SU-DHL-6 (cell line): ENCODE data around the gene IRX4.
"Not testable (repeated sequence)": the region's sequence is repeated elsewhere in the genome, so short reads cannot be mapped to it uniquely, and the experiment has no call there.

ENCODE experiments used
- H2AFZ ChIP-seq: fragments of 200-600 bp; sonication (generic); 2 replicates; pipeline ENCODE4 v1.6.1; 2014; ENCODE audit warnings: low read depth, mild to moderate bottlenecking, moderate library complexity, mixed read lengths, antibody characterized with exemption, low read length; ENCODE audit not compliant: severe bottlenecking
- H3F3A ChIP-seq: fragments of 200-600 bp; shearing (Covaris generic); 2 replicates; pipeline ENCODE4 v1.6.0; 2016; ENCODE audit warnings: antibody characterized with exemption, mild to moderate bottlenecking; ENCODE audit not compliant: insufficient read depth
- H3K27ac ChIP-seq: fragments of 200-600 bp; sonication (generic); 2 replicates; pipeline ENCODE4 v1.5.1; 2016; ENCODE audit warnings: low read depth, mild to moderate bottlenecking, low read length, moderate library complexity, mixed read lengths
- H3K27me3 ChIP-seq: fragments of 200-600 bp; sonication (generic), shearing (Covaris generic); 2 replicates; pipeline ENCODE4 v1.6.0; 2014; ENCODE audit warnings: mild to moderate bottlenecking, low read length
- H3K36me3 ChIP-seq: fragments of 200-600 bp; sonication (generic); 2 replicates; pipeline ENCODE4 v1.6.1; 2014; ENCODE audit warnings: mild to moderate bottlenecking, low read length, mixed read lengths
- H3K4me2 ChIP-seq: fragments of 300-600, 200-600 bp; shearing (Covaris generic), sonication (generic); 2 replicates; pipeline ENCODE4 v1.6.0; 2014; ENCODE audit warnings: low read length, low read depth, mild to moderate bottlenecking; ENCODE audit not compliant: poor library complexity, severe bottlenecking
- H3K4me3 ChIP-seq: fragments of 200-600 bp; sonication (generic); 2 replicates; pipeline ENCODE4 v1.5.1; 2014; ENCODE audit warnings: antibody characterized with exemption, low read length, mild to moderate bottlenecking, mixed read lengths; ENCODE audit not compliant: insufficient read depth, poor library complexity, severe bottlenecking
- H3K79me2 ChIP-seq: fragments of 200-600 bp; sonication (generic); 2 replicates; pipeline ENCODE4 v1.6.1; 2014; ENCODE audit warnings: mild to moderate bottlenecking, low read length, moderate library complexity; ENCODE audit not compliant: insufficient read depth
- H3K9ac ChIP-seq: fragments of 200-600 bp; sonication (generic); 2 replicates; pipeline ENCODE4 v1.7.0; 2014; ENCODE audit warnings: mild to moderate bottlenecking, low read length
- H3K9me2 ChIP-seq: fragments of 200-600 bp; sonication (generic); replicated peaks from 2 replicates; pipeline ENCODE4 v1.6.1; 2014; ENCODE audit warnings: low read length; ENCODE audit not compliant: insufficient read depth
- H3K9me3 ChIP-seq: fragments of 200-600 bp; sonication (generic); 2 replicates; pipeline ENCODE4 v1.6.1; 2014; ENCODE audit warnings: low read length, mixed read lengths; ENCODE audit not compliant: insufficient read depth
- H4K20me1 ChIP-seq: fragments of 200-600 bp; sonication (generic); 2 replicates; pipeline ENCODE4 v1.6.1; 2014; ENCODE audit warnings: low read depth, mild to moderate bottlenecking, antibody characterized with exemption, low read length, moderate library complexity, mixed read lengths
- EZH2phosphoT487 ChIP-seq: fragments of 200-600 bp; sonication (generic), shearing (Covaris generic); conservative IDR thresholded peaks from 2 replicates; pipeline ENCODE4 v1.6.1; 2018; ENCODE audit warnings: mild to moderate bottlenecking, antibody characterized with exemption, low read length, moderate library complexity, mixed read lengths
- TF ChIP-seq, protein P1 (sequence below): fragments of 200-600 bp; sonication (generic); IDR thresholded peaks from one replicate; pipeline ENCODE4 v1.5.1; 2017; ENCODE audit warnings: antibody characterized with exemption, mild to moderate bottlenecking, low read length, moderate library complexity; ENCODE audit not compliant: insufficient read depth, poor library complexity, severe bottlenecking

IRX4 gene

DNA sequence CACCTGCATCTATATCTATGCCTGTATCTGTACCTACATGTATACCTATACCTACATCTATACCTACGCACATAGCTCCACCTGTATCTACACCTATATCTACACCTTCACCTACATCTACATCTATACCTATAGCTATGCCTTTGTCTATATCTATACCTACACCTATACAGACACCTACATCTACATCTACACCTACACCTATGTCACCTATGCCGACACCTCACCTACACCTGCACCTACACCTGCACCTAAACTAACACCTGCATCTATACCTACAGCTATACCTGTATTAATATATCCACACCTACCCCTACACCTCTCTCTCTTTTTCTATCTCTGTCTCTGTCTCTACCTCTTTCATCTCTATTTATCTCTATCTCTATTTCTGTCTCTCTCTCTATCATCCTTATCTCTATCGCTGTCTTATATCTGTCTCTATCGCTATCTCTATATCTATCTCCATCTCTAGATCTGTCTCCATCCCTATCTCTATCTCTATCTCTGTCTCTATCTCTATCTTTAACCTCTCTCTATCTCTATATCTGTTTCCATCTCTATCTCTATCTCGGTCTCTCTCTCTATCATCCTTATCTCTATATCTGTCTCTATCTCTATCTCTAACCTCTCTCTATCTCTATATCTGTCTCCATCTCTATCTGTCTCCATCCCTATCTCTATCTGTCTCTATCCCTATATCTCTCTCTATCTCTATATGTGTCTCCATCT lies 37.9 kb downstream of the IRX4 start:
- Histone ChIP-seq H3K4me2 (no peak overlapping the region), H3K4me3 (no peak overlapping the region), H3K79me2 (no peaks in the 10 kb centered on the region), H3K9me3 (no peaks in the 10 kb centered on the region), H3K9ac (no peak overlapping the region), H3K27ac (no peak overlapping the region), H4K20me1 (no peaks in the 10 kb centered on the region), H2AFZ (no peak overlapping the region), H3K36me3 (no peaks in the 10 kb centered on the region), H3K9me2 (no peaks in the 10 kb centered on the region), H3F3A (no peaks in the 10 kb centered on the region), H3K27me3 (no peaks in the 10 kb centered on the region)
- TF ChIP-seq EZH2phosphoT487, result no peak
- TF ChIP-seq, protein P1, sequence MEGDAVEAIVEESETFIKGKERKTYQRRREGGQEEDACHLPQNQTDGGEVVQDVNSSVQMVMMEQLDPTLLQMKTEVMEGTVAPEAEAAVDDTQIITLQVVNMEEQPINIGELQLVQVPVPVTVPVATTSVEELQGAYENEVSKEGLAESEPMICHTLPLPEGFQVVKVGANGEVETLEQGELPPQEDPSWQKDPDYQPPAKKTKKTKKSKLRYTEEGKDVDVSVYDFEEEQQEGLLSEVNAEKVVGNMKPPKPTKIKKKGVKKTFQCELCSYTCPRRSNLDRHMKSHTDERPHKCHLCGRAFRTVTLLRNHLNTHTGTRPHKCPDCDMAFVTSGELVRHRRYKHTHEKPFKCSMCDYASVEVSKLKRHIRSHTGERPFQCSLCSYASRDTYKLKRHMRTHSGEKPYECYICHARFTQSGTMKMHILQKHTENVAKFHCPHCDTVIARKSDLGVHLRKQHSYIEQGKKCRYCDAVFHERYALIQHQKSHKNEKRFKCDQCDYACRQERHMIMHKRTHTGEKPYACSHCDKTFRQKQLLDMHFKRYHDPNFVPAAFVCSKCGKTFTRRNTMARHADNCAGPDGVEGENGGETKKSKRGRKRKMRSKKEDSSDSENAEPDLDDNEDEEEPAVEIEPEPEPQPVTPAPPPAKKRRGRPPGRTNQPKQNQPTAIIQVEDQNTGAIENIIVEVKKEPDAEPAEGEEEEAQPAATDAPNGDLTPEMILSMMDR, result no peak

DNA sequence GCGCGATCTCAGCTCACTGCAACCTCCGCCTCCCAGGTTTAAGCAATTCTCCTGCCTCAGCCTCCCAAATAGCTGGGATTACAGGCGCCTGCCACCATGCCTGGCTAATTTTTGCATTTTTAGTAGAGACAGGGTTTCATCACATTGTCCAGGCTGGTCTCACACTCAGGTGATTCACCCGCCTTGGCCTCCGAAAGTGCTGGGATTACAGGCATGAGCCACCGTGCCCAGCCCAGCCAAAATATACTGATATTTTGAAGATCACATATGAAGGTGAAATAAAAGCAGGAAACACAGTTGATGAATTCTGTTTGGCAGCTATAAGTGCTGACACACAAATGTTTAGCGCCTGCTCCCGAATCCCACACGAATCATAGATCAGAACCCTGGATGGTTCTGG lies 39.0 kb downstream of the IRX4 start:
- not testable (repeated sequence) for H3K27me3 ChIP-seq, H3K27ac ChIP-seq, H3F3A ChIP-seq, H3K9ac ChIP-seq, H3K9me2 ChIP-seq, H3K79me2 ChIP-seq, H4K20me1 ChIP-seq, H3K9me3 ChIP-seq, H3K4me2 ChIP-seq, H3K4me3 ChIP-seq, H2AFZ ChIP-seq, H3K36me3 ChIP-seq

DNA sequence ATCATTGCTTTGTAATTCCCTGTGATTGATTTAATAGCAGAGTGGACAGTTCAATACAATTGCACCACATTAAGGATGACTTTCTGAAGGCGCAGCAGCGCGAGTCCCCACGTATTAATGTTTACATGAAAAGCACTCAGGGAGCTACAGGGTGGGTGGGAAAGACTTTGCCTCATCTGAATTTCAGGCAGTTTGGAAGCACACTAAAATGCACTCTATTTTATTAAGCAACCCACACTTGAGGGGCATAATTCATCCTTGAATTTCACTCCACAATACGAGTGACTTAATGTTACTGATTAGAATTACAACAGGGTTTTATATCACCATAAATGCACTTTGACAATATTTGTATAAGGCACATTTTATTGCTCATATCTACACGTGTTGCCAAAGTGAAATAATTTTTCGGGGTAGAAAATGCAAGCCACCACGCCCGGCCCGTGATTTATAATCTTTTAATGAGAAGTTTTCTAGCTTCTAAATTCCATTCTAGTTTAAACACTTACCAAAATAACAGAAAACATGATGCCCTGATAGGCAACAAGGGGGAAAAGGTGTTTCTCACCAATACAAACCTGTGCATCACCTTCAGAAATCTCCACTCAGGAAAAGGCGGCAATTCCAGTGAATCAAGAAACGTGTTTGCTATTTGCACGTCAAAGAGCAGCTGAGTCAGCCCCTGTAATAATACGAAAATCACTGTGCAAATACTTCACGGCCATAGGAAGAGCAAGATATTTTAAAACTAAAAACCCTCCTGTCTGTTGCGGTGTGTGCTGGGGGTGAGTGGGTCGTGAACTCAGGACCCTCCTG lies 40.5 kb downstream of the IRX4 start:
- H3K27me3 ChIP-seq, result no peaks in the 10 kb centered on the region
- no peak overlapping the region for H3K4me2 ChIP-seq
- H3K79me2 ChIP-seq, result no peaks in the 10 kb centered on the region
- H3F3A ChIP-seq, result no peaks in the 10 kb centered on the region
- no peaks in the 10 kb centered on the region for H3K36me3 ChIP-seq
- H3K27ac ChIP-seq, result no peak overlapping the region
- no peaks in the 10 kb centered on the region for H4K20me1 ChIP-seq
- H3K4me3 ChIP-seq, result no peak overlapping the region
- no peak overlapping the region for H2AFZ ChIP-seq
- TF ChIP-seq, protein P1, result no peak
- TF ChIP-seq EZH2phosphoT487, result no peak
- H3K9me2 ChIP-seq, result no peaks in the 10 kb centered on the region
- H3K9me3 ChIP-seq, result no peaks in the 10 kb centered on the region
- no peak overlapping the region for H3K9ac ChIP-seq
